NB4 (cell line): Measurements from ENCODE around the gene GPC3.

Source experiments
- DNase-seq: peaks from one replicate; pipeline ENCODE4 v3.0.0; 2010; ENCODE audit warnings: low read depth
- H3K4me3 ChIP-seq: one replicate; pipeline ENCODE4 v1.5.1; 2011; ENCODE audit warnings: mild to moderate bottlenecking, low read depth, low read length, moderate library complexity
- MYC ChIP-seq: IDR thresholded peaks from 2 replicates; pipeline ENCODE4 v1.6.1; 2011; ENCODE audit warnings: low read depth, low read length
- POLR2A ChIP-seq: IDR thresholded peaks from 2 replicates; pipeline ENCODE4 v1.6.1; 2011; ENCODE audit warnings: mild to moderate bottlenecking; ENCODE audit not compliant: insufficient read length; ENCODE audit errors: extremely low read depth
- TF ChIP-seq, protein P1 (sequence below): IDR thresholded peaks from 2 replicates; pipeline ENCODE4 v1.6.1; 2011; ENCODE audit warnings: low read depth, low read length
- TF ChIP-seq, protein P2 (sequence below): IDR thresholded peaks from one replicate; pipeline ENCODE4 v1.5.1; 2012; ENCODE audit warnings: low read depth, low read length

Gene GPC3

DNA sequence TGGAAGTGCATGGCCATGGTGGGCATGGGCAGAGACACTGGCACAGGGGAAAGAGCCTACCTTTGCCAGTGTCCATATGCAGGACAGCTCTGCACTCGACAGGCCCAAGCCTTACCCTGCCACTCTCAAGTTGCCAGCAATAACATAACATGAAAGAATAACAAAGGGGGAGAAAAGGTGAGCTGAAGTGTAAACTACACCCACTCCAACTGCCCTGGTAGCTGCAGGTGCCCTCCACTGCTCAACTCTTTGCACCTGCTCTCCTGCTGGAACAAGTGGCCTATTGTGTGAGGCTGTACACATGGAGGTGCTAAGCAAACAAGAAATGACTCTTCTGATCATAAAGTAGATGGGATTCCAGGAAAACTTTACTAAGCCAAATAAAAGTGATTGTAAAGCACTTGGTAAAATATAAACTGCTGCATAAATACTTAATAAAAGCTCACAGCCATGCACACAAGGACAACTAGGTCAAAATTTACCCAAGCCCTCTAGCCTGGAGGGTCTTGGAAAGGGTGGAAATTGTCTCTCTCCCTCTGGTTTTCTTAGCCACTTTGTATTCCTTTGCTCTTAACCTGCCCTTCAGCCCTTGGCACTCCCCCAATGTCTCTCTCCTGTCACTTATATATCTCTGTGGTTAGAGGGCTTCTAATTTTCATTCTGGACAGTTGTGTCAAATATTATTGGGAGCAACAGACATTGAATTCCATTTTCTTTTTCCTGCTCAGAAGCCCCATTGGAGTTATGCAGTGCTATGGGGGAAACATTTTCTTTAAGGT, 308.9 kb downstream of the GPC3 start:
- no peak for DNase-seq
- TF ChIP-seq POLR2A: no peak
- TF ChIP-seq, protein P1, sequence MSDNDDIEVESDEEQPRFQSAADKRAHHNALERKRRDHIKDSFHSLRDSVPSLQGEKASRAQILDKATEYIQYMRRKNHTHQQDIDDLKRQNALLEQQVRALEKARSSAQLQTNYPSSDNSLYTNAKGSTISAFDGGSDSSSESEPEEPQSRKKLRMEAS: no peak
- TF ChIP-seq, protein P2, sequence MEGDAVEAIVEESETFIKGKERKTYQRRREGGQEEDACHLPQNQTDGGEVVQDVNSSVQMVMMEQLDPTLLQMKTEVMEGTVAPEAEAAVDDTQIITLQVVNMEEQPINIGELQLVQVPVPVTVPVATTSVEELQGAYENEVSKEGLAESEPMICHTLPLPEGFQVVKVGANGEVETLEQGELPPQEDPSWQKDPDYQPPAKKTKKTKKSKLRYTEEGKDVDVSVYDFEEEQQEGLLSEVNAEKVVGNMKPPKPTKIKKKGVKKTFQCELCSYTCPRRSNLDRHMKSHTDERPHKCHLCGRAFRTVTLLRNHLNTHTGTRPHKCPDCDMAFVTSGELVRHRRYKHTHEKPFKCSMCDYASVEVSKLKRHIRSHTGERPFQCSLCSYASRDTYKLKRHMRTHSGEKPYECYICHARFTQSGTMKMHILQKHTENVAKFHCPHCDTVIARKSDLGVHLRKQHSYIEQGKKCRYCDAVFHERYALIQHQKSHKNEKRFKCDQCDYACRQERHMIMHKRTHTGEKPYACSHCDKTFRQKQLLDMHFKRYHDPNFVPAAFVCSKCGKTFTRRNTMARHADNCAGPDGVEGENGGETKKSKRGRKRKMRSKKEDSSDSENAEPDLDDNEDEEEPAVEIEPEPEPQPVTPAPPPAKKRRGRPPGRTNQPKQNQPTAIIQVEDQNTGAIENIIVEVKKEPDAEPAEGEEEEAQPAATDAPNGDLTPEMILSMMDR: no peak
- no peak for TF ChIP-seq MYC
- H3K4me3 ChIP-seq: no peak overlapping the region

DNA sequence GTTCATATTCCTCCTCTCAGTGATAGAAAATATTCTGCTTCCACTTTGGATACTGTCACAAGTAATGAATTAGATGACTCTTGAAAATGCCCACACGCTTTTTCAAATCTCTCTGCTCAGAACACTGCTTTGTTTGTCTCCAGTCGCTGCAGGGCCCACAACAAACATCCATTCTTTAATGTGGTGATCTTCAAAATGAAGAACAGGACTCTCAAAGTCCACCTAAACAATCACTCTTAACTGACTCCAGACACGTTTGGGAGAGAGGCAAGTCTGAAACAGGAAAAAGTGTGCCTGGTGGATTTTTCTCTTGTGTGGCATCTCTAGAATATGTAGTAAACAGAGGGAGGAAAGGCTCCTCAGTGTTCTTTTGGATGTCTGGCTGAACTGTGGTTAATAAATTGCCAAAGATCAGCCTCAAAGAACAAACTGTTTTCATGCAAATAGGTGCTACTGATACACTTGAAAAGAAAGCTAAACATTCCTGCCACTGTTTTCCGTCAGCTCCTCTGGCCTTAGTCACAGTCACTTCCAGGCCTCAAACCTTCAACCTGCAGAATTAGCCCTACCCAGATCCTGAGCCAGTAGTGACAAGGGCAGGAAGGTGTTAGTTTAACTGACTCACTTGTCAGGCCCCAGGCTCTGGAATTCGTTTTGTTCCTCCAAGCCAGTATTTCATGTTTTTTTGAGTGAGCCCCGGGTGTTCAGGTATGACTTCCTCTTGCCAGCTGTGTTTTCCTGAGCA, 310.5 kb downstream of the GPC3 start:
- no peak overlapping the region for H3K4me3 ChIP-seq
- TF ChIP-seq POLR2A: no peak
- no peak for TF ChIP-seq MYC
- TF ChIP-seq, protein P1: no peak
- TF ChIP-seq, protein P2: no peak

DNA sequence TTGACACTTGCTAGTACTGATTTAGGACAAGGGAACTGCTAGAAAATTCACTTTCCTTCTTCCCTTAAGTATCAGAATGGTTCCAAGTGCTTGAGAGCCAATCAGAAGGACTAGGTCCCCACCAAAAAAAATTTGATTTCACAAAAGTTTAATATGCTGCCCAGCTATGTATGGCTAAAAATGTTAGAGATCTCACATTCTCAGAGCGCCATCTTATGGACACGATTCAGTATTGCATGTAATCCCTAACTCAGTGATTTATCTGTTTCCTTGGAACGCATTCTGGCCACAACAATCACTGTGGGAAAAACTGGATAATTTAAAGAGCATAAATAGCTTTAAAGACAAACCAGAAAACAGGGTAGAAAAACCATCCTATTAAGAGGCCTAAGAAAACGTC, 315.0 kb downstream of the GPC3 start:
- DNase-seq: peak; percentile 38
- no peak overlapping the region for H3K4me3 ChIP-seq
- TF ChIP-seq, protein P2: peak; percentile 45
- TF ChIP-seq POLR2A (no peak), MYC (no peak)
- TF ChIP-seq, protein P1: no peak

More for the DNA sequence above, 310.5 kb downstream of the GPC3 start:
- DNase-seq: no peak

DNA sequence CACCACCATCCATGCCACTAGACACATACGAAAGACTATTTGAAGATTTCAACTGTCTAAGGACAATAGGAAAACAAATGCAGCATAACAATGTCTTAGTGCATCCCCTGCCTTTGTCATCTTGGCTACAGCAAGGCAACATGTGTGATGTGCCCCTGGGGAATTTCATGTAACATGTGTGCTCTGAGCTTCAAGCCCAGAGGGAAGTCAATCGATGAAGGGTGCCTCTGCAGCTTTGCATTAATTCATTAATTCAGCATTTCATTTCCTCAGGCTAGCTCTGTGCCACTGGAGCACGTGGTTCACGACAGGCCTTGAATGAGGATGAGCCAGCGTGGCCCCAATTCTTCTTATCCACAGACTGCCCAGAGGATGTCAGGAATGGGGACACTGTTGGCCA, 316.2 kb downstream of the GPC3 start:
- no peak for DNase-seq
- H3K4me3 ChIP-seq: no peak overlapping the region
- TF ChIP-seq, protein P2: no peak
- no peak for TF ChIP-seq POLR2A
- TF ChIP-seq MYC: no peak
- TF ChIP-seq, protein P1: no peak

DNA sequence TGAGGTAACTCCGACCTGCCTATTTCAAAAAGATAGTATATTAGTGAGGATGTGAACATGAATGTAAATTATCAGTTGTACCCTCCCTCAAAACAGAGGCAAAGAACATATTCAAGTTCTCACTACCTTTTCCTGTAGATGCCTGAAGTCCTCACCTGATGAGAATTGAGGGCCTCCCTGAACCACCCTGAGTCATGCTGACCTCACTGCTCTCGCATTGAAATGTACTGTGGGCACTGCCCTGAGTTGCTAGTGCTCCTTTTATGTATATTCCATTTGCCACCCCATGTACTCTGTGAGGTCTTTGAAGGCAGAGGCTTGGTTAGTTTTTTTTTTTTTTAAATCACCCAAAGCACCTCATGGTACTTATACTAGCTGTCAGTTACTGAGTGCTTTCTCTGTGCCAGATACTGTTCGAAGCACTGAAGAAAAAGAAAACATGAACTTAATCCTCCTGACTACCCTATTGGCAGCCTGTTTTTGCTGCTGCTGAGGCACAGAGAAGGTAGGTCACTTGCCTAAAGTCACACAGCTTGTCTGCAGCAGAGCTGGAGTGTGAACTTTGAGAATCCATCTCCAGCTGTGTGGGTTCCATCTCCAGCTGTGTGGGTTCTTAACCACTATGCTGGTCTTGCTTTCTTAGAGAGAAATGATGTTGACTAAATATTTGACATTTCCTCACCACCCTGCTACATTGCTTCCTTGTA, 317.0 kb downstream of the GPC3 start:
- H3K4me3 ChIP-seq: no peak overlapping the region
- TF ChIP-seq, protein P2: no peak
- no peak for TF ChIP-seq POLR2A
- TF ChIP-seq, protein P1: no peak
- no peak for TF ChIP-seq MYC
- no peak for DNase-seq
